22Rv1 (cell line): ENCODE data around the gene QSER1.

ENCODE experiments used
- CTCF ChIP-seq: fragments of 450-650 bp; IDR thresholded peaks from 2 replicates; pipeline ENCODE4 v1.5.1; 2017; ENCODE audit warnings: mild to moderate bottlenecking
- ZFX ChIP-seq: fragments of 450-650 bp; IDR thresholded peaks from 2 replicates; pipeline ENCODE4 v1.6.1; 2017; ENCODE audit warnings: antibody characterized with exemption, borderline replicate concordance

- TF ChIP-seq CTCF: no peak
- no peak for TF ChIP-seq ZFX
Measured at GRCh38 chr11:32892355-32893092, at the start of gene QSER1.
